NOMO-1 treated with DMSO at 0.1 percent for 48 hours (cell line): ENCODE data around the gene TMOD1.
"Not testable (repeated sequence)": the region's sequence is repeated elsewhere in the genome, so short reads cannot be mapped to it uniquely, and the experiment has no call there.

Experiments
- DNase-seq: peaks from one replicate; lab custom pipeline; 2025; ENCODE audit not compliant: unreplicated experiment; lab: John Stamatoyannopoulos, UW

TMOD1 gene

GRCh38 chr9:97563458-97564135 lies 62.1 kb downstream of the TMOD1 start:
- DNase-seq, result no peak

- no peak for DNase-seq
Observed at GRCh38 chr9:97564291-97565175, 63.1 kb downstream of the TMOD1 start.

- no peak for DNase-seq
Observed at GRCh38 chr9:97565262-97565661, 63.8 kb downstream of the TMOD1 start.

GRCh38 chr9:97567182-97567893 lies 65.9 kb downstream of the TMOD1 start:
- DNase-seq, result no peak

GRCh38 chr9:97567894-97568202 lies 66.4 kb downstream of the TMOD1 start:
- DNase-seq, result no peak

- DNase-seq, result no peak
Observed at GRCh38 chr9:97568461-97569275, 67.2 kb downstream of the TMOD1 start.

GRCh38 chr9:97570899-97571298 lies 69.4 kb downstream of the TMOD1 start:
- no peak for DNase-seq

- no peak for DNase-seq
Observed at GRCh38 chr9:97571664-97572063, 70.2 kb downstream of the TMOD1 start.

DNA sequence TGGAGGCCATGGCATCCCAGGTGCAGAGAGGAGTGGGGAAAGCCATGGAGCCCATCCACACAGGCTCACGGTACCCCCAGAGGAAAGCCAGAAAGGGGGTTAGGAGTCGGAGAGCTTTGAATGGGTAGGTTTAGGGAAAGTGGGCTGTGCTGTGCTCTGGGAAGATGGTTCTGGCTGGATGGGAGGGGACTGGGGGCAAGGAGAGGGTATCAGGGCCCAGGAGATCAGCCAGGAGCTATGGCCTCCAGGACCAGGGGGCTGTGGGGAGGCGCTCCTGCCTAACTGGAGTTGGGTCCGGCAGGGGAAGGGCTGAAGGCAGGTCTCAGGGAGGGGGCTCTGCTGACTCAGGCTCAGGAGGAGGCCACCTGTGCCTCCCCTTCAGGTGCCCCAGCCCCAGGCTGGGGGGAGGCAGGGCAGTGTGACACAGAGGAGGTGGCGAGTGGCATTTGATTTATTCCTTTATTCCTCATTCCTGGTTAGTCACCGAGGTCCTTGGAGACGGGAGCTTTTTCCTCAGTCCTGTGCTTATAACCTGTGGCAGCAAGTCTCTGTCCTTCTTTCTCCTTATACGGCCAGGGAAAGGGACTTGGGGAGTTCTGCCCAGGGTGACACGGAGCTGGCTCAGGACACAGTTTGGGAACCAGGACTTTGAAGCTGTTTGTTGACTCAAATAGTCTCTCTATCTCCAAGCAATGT lies 70.9 kb downstream of the TMOD1 start:
- DNase-seq, result no peak

GRCh38 chr9:97572892-97573365 lies 71.5 kb downstream of the TMOD1 start:
- no peak for DNase-seq

- no peak for DNase-seq
Observed at GRCh38 chr9:97573482-97574073, 72.1 kb downstream of the TMOD1 start.

DNA sequence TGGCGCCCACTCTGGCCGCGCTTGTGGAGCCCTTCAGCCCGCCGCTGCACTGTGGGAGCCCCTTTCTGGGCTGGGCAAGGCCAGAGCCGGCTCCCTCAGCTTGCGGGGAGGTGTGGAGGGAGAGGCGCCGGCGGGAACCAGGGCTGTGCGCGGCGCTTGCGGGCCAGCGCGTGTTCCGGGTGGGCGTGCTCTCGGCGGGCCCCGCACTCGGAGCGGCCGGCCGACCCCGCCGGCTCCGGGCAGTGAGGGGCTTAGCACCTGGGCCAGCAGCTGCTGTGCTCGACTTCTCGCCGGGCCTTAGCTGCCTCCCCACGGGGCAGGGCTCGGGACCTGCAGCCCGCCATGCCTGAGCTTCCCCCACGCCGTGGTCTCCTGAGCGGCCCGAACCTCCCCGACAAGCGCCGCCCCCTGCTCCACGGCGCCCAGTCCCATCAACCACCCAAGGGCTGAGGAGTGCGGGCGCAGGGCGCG lies 72.7 kb downstream of the TMOD1 start:
- not testable (repeated sequence) for DNase-seq

DNA sequence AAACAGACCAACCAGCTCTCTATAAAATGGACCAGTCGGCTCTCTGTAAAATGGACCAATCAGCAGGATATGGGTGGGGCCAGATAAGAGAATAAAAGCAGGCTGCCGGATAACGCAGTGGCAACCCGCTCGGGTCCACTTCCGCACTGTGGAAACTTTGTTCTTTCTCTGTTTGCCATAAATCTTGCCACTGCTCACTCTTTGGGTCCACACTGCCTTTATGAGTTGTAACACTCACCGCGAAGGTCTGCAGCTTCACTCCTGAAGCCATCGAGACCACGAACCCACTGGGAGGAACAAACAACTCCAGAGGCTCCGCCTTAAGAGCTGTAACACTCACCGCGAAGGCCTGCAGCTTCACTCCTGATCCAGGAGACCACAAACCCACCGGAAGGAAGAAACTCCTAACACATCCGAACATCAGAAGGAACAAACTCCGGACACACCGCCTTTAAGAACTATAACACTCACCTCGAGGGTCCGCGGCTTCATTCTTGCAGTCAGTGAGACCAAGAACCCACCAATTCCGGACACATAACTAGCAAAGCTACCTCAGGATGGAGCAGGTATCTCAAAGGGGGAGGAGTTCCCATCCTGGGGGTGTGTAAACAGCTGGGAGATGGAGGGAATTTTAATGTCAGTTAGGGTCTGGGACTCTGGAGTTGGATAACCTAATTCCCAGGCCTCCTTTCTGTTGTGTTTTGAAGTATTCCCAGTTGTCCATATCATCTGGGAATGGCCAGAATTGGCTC lies 73.6 kb downstream of the TMOD1 start:
- not testable (repeated sequence) for DNase-seq

- DNase-seq, result no peak
Observed at GRCh38 chr9:97575673-97576200, 74.3 kb downstream of the TMOD1 start.

DNA sequence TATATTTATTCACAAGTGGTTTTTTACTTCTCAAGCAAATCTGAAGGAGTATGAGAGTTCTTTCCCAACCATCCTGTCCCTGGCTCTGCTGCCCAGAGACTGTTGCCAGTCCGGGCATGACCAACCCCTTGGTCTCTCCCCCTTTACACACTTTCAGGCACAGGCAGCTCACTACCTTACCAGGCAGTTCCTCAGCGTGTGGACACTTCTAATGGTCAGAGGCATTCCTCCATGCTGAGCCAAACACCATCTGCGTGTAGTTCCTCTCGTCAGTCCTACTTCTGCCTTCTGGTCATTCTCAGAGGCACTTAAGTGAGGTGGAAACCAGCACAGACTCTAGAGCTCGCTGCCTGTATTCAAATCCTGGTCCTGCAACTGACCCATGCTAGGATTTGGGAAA lies 75.6 kb downstream of the TMOD1 start:
- no peak for DNase-seq

DNA sequence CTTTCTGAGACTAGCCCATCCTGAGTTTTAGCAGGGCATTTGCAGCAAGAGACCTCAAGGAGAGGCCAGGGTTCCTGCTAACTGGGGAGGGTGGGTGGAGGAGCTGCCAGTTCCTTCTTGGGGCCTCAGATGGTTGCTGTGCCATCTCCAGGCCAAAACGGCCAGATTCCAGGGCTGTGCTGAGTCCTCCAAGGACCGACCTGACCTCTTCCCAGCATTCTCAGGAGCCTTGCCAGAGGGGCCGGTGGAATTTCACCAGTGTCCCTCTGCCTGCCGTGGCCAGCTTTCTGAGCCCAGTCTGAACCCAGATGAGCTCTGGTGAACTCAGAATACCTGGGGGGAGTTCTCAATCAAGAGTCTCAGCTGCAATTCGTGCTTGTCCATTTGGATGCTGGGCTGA lies 77.4 kb downstream of the TMOD1 start:
- no peak for DNase-seq

DNA sequence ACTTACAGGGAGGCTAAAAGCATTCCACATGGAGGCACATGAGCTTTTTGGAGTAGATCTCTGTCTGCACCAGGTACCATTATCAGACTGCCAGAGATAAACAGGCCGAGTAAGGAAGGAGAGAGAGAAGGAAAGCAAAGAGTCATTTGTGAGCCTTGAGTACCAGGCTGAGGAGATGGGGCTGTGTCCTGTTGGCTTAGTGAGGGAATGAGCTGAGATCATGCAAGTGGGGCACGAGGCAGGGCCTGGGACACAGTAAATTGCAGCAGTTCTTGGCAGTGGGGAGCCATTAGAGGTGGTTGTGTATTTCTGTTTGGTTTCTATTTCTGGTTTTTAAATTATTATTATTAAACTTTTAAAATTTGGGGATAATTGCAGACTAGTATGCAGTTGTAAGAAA lies 78.4 kb downstream of the TMOD1 start:
- DNase-seq, result no peak

GRCh38 chr9:97581590-97581989 lies 80.1 kb downstream of the TMOD1 start:
- DNase-seq, result not testable (repeated sequence)

GRCh38 chr9:97584778-97585177 lies 83.3 kb downstream of the TMOD1 start:
- not testable (repeated sequence) for DNase-seq
